Measurements from ENCODE around the gene KIF11. TPM values are rescaled to one million over a fixed set of nuclear protein-coding genes. Genes with fewer than 3 reads are reported as not detected.

KIF11 gene
- total RNA-seq, 2 donors from 2014 or later, result 36.5 to 55.7 TPM

DNA sequence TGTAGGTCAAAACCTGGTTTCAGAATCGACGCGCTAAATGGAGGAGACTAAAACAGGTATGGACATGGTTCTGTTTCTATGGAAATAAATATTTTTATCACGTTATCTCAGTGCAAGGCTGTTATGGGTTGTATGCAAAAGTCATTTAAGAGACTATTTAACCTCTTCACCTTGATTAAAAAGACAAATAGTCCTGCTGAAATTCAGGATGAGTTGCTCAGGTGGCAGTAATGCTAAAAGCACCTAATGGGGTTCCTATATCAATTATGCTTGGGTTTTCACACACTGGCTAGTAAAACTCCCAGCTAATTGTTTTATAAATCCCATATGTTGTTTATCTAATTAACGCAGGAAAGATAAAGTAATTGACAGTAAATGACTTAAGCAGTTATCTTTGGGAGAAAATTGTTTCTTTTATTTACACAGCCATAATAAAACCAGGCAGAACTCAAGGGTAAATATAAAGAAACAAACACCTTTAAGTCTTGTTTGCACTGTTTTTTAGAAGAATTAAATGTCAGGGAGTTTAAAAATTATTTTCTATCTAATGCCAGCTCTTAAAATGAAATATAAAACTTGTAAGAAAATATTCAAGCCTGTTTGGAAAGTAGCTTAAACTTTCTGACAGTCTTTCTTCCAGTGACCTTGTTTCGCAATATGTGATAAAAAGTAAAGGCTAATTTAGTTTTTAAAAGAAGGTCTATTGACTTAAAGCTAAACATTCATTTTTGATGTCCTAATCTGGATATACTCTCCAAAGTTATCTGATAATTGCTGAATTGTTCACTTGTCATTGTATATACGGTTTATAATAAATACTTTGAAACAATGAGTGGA lies 100.0 kb downstream of the KIF11 start:
- Mint-ChIP-seq H3K27me3 (ENCODE audit: insufficient read depth) (peaks cover 52% of the 10 kb centered on the region), H3K36me3 (ENCODE audit: low read depth) (peaks cover 39% of the 10 kb centered on the region), H3K27ac (peak overlapping the region; percentile 97), H3K4me3 (peak overlapping the region; percentile 97), H3K9me3 (no peaks in the 10 kb centered on the region), H3K4me1 (peaks cover 48% of the 10 kb centered on the region)
- Histone ChIP-seq H3K9me3 (ENCODE audit: control insufficient read depth, low read length) (no peaks in the 10 kb centered on the region), H3K27me3 (ENCODE audit: control insufficient read depth, insufficient read depth, low read length, poor library complexity, severe bottlenecking) (peaks cover 57% of the 10 kb centered on the region), H3K36me3 (ENCODE audit: control insufficient read depth, insufficient read depth, low read length) (peaks cover 29% of the 10 kb centered on the region), H3K27ac (ENCODE audit: low read depth, low read length) (no peak overlapping the region), H3K4me3 (ENCODE audit: low read length) (peak overlapping the region; percentile 89), H3K9ac (ENCODE audit: extremely low read depth, low read length, poor library complexity, severe bottlenecking) (peak overlapping the region; percentile 68), H3K4me1 (ENCODE audit: control insufficient read depth, insufficient read depth, low read length) (peaks cover 9% of the 10 kb centered on the region)
- TF ChIP-seq, protein P1, sequence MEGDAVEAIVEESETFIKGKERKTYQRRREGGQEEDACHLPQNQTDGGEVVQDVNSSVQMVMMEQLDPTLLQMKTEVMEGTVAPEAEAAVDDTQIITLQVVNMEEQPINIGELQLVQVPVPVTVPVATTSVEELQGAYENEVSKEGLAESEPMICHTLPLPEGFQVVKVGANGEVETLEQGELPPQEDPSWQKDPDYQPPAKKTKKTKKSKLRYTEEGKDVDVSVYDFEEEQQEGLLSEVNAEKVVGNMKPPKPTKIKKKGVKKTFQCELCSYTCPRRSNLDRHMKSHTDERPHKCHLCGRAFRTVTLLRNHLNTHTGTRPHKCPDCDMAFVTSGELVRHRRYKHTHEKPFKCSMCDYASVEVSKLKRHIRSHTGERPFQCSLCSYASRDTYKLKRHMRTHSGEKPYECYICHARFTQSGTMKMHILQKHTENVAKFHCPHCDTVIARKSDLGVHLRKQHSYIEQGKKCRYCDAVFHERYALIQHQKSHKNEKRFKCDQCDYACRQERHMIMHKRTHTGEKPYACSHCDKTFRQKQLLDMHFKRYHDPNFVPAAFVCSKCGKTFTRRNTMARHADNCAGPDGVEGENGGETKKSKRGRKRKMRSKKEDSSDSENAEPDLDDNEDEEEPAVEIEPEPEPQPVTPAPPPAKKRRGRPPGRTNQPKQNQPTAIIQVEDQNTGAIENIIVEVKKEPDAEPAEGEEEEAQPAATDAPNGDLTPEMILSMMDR (conservative IDR thresholded peaks at IDR 0.05), result no peak
- 45% methylated on average over 3 of the region's 7 CpGs; no CpG with 5 or more reads in 1 of the 2 experiments for WGBS, 2 experiments (ENCODE audit: insufficient coverage in 1 of 2, insufficient read length in 1 of 2)
- no peak for DNase-seq

DNA sequence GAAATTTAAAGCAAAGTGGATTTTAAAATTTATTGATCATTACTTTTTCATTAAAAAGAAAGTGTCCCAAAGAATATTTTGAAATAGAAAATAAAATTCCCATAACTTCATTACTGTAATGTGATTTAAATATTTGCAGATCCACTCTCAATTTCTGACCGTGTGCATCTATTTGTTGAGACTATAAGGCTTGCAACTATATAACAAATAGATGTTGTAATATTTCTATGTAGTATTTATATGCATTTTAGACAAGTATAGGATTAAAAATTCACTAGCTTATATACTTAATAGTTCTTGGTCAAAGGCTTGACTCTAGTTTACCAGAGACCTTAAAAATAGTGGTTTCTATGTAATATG lies 100.6 kb downstream of the KIF11 start:
- Histone ChIP-seq H3K27me3 (ENCODE audit: control insufficient read depth, insufficient read depth, low read length, poor library complexity, severe bottlenecking) (peaks cover 51% of the 10 kb centered on the region), H3K9me3 (ENCODE audit: control insufficient read depth, low read length) (no peaks in the 10 kb centered on the region), H3K4me1 (ENCODE audit: control insufficient read depth, insufficient read depth, low read length) (peaks cover 9% of the 10 kb centered on the region), H3K9ac (ENCODE audit: extremely low read depth, low read length, poor library complexity, severe bottlenecking) (peak overlapping the region; percentile 68), H3K4me3 (ENCODE audit: low read length) (peak overlapping the region; percentile 89), H3K27ac (ENCODE audit: low read depth, low read length) (no peak overlapping the region), H3K36me3 (ENCODE audit: control insufficient read depth, insufficient read depth, low read length) (peaks cover 29% of the 10 kb centered on the region)
- no CpG with 5 or more reads among the region's 1 CpG for WGBS, 2 experiments (ENCODE audit: insufficient coverage in 1 of 2, insufficient read length in 1 of 2)
- Mint-ChIP-seq H3K27ac (no peak overlapping the region), H3K27me3 (ENCODE audit: insufficient read depth) (peaks cover 52% of the 10 kb centered on the region), H3K9me3 (no peaks in the 10 kb centered on the region), H3K36me3 (ENCODE audit: low read depth) (peaks cover 39% of the 10 kb centered on the region), H3K4me1 (peaks cover 50% of the 10 kb centered on the region), H3K4me3 (peak overlapping the region; percentile 97)
- TF ChIP-seq, protein P1 (conservative IDR thresholded peaks at IDR 0.05), result no peak
- DNase-seq, result no peak

DNA sequence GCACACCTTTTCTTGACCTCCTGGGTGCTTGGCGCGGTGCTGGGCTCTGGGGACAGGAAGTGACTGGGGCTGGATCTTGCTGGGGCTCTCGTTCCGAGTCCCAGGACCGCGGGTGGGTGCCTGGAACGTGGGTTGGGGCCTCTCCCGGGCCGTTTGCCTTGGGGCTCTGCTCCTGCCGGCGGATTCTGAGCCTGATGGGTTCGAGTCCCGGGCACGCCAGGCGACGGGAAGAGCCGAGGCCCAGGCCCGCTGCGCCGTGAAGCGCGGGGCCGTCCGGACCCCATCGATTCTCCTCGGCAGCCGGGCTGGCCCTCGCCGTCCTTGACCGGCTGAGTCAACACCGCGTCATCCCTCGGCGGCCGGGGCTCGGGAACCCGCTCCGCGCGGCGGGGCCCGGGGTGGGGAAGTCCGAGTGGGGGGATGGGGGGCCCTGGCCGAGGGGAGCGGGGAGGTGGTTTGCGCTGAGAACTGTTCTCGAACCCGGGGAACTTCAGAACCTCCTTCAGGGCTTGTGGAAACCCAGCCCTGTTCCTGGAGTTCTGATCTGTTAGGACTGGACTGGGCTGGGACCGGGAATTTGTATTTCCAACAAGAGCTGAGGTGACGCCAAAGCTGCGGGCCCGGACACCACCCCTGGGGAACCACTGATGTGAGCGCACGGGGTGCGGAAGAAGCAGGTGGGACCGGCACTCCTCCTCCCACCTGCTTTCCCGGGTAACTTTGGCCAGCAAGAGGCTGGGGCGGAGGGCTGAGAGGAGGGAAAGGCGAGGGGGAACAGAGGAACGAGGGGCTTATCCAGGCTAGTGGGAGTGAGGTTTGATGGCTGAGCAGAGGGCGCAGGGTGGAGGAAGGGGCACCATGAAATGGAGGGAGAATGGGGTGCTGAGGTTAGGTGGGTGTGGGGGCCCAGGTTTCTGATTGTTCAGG lies 103.0 kb downstream of the KIF11 start:
- peak overlapping the region; percentile 48 for H3K27ac Mint-ChIP-seq
- 24 to 33% methylated on average over 32 to 61 of the region's 61 CpGs for WGBS, 2 experiments (ENCODE audit: insufficient coverage in 1 of 2, insufficient read length in 1 of 2)
- Histone ChIP-seq H3K4me1 (ENCODE audit: control insufficient read depth, insufficient read depth, low read length) (peaks cover 9% of the 10 kb centered on the region), H3K27ac (ENCODE audit: low read depth, low read length) (no peak overlapping the region), H3K36me3 (ENCODE audit: control insufficient read depth, insufficient read depth, low read length) (peaks cover 27% of the 10 kb centered on the region), H3K9ac (ENCODE audit: extremely low read depth, low read length, poor library complexity, severe bottlenecking) (no peak overlapping the region), H3K27me3 (ENCODE audit: control insufficient read depth, insufficient read depth, low read length, poor library complexity, severe bottlenecking) (peaks cover 47% of the 10 kb centered on the region), H3K4me3 (ENCODE audit: low read length) (peak overlapping the region; percentile 89), H3K9me3 (ENCODE audit: control insufficient read depth, low read length) (no peaks in the 10 kb centered on the region)
- no peaks in the 10 kb centered on the region for H3K9me3 Mint-ChIP-seq
- peaks cover 36% of the 10 kb centered on the region for H3K36me3 Mint-ChIP-seq (ENCODE audit: low read depth)
- H3K4me1 Mint-ChIP-seq, result peaks cover 60% of the 10 kb centered on the region
- H3K4me3 Mint-ChIP-seq, result peak overlapping the region; percentile 97
- TF ChIP-seq, protein P1 (conservative IDR thresholded peaks at IDR 0.05), result no peak
- peak; percentile 80 for DNase-seq
- peaks cover 49% of the 10 kb centered on the region for H3K27me3 Mint-ChIP-seq (ENCODE audit: insufficient read depth)
